ENCODE results near the gene EDAR.

EDAR gene

DNA sequence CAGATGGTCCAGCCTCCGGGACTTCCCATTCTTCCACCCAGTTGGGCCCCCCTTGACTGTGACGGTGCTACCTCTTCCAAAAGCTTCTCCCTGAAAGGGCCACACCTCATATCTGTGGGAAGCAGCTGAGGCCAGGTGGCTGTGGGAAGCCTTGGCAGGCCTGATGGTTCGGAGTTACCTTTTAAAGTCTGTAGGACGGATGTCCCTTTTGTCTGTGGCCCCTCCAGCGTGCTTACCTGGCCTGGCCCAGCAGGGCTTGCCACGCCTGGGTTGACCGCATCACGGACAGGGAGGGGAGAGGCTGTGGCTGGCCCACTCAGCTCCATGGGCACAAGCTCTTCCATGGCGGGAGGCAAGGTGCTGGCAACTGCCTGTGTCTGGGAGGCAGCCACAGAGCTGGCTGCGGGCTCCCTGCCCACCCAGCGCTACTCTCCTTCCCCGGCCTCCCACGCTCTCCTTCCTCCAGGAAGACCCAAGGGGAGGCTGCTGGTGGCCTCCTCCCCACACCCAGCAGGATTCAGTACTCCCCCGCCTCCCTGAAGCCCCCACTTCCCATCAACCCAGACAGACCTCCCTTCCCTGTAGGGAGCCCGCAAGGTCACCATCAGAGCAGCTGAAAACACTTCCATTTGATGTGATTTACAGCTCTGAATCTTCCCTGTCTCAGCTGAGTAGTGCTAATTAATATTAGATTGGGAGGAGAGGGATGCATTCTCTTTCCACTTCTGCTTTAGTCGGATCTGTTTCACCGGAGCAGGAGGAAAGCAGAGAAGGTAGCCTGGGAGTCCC lies 52.8 kb downstream of the EDAR start:
- peak; percentile 36 for DNase-seq
- Mint-ChIP-seq H3K36me3 (ENCODE audit: low read depth) (peaks cover 10% of the 10 kb centered on the region), H3K27me3 (ENCODE audit: low read depth, poor library complexity) (no peaks in the 10 kb centered on the region), H3K4me3 (no peak overlapping the region), H3K27ac (peak overlapping the region; percentile 29), H3K4me1 (peaks cover 69% of the 10 kb centered on the region), H3K9me3 (no peaks in the 10 kb centered on the region)
- TF ChIP-seq, protein P1, sequence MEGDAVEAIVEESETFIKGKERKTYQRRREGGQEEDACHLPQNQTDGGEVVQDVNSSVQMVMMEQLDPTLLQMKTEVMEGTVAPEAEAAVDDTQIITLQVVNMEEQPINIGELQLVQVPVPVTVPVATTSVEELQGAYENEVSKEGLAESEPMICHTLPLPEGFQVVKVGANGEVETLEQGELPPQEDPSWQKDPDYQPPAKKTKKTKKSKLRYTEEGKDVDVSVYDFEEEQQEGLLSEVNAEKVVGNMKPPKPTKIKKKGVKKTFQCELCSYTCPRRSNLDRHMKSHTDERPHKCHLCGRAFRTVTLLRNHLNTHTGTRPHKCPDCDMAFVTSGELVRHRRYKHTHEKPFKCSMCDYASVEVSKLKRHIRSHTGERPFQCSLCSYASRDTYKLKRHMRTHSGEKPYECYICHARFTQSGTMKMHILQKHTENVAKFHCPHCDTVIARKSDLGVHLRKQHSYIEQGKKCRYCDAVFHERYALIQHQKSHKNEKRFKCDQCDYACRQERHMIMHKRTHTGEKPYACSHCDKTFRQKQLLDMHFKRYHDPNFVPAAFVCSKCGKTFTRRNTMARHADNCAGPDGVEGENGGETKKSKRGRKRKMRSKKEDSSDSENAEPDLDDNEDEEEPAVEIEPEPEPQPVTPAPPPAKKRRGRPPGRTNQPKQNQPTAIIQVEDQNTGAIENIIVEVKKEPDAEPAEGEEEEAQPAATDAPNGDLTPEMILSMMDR (IDR thresholded peaks at IDR 0.05) = no peak

DNA sequence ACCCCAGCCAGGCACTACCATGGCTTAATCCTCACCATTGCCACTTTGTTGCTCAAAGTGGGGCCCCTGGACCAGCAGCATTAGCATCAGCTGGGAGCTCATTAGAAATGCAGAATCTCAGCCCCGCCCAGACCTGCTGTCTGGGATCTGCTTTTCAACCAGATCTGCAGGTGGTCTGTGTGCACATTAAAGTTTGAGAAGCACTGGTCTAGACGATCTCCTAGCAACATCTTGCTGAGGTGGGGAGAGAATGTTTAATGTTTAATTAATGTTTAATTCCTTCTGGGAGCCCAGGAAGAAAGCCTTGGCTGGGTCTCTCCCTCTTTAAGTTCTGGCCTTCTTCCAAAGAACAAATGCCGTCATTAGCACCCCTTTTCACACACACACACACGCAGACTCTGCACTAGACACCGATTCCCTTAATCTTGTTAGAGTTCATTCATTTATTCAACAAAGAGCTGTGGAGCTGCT lies 53.7 kb downstream of the EDAR start:
- Mint-ChIP-seq H3K4me1 (peaks cover 79% of the 10 kb centered on the region), H3K9me3 (no peaks in the 10 kb centered on the region), H3K27ac (no peak overlapping the region), H3K36me3 (ENCODE audit: low read depth) (peaks cover 10% of the 10 kb centered on the region), H3K27me3 (ENCODE audit: low read depth, poor library complexity) (peaks cover 3% of the 10 kb centered on the region), H3K4me3 (no peak overlapping the region)
- TF ChIP-seq, protein P1 (IDR thresholded peaks at IDR 0.05) = no peak
- no peak for DNase-seq

DNA sequence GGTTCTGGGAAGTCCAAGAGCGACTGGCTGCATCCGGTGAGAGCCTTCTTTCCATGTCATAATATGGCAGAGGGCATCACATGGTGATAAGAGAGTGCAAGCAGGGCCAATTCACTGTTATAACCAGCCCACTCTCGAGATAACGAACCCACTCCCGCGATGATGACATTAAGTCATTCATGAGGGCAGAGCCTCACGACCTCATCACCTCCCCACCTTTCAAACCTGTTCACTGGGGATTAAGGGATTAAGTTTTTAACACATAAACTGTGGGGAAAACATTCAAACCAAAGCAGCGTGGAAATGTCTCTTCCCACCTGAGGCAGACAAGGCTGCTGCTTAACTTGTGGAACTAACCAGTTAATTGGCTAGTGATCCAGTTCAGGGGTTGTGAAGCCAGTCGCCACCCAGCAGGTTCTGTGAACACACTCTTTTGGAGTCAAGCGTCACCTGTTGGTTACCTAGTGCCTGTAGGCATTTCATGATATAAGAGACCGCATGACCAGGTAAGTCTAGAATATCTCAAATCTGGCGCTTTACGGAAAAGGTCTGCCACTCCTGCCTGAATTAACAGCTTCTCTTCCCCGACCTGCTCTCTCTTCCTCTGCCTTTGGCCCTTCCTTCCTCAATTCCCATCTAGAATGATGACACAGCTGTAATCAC lies 54.3 kb downstream of the EDAR start:
- peaks cover 81% of the 10 kb centered on the region for H3K4me1 Mint-ChIP-seq
- TF ChIP-seq, protein P1 (IDR thresholded peaks at IDR 0.05) = no peak
- no peaks in the 10 kb centered on the region for H3K9me3 Mint-ChIP-seq
- no peak overlapping the region for H3K27ac Mint-ChIP-seq
- H3K36me3 Mint-ChIP-seq (ENCODE audit: low read depth) = peaks cover 7% of the 10 kb centered on the region
- no peak overlapping the region for H3K4me3 Mint-ChIP-seq
- H3K27me3 Mint-ChIP-seq (ENCODE audit: low read depth, poor library complexity) = peaks cover 3% of the 10 kb centered on the region
- DNase-seq = no peak

DNA sequence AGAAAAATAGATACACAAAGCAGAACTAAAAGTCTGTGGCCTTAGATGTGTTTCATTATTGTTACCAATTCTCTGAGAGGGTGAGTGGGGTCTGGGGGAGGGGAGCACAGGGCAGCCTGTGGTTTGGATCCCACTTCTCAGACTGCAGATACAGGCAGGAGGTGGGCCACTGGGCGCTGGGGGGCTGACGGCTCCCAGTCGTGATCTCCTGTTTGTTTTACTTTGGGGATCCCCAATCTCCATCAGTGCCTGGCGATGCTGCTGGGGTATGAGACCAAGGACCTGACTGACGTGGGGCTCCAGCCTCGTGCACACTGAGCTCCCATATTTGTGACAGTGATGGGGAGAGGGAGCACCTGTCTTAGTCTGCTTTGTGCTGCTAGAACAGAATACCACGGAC lies 54.9 kb downstream of the EDAR start:
- Mint-ChIP-seq H3K4me3 (no peak overlapping the region), H3K9me3 (no peaks in the 10 kb centered on the region), H3K27ac (no peak overlapping the region), H3K36me3 (ENCODE audit: low read depth) (peaks cover 2% of the 10 kb centered on the region), H3K4me1 (peaks cover 83% of the 10 kb centered on the region), H3K27me3 (ENCODE audit: low read depth, poor library complexity) (peaks cover 3% of the 10 kb centered on the region)
- DNase-seq = no peak
- TF ChIP-seq, protein P1 (IDR thresholded peaks at IDR 0.05) = no peak

DNA sequence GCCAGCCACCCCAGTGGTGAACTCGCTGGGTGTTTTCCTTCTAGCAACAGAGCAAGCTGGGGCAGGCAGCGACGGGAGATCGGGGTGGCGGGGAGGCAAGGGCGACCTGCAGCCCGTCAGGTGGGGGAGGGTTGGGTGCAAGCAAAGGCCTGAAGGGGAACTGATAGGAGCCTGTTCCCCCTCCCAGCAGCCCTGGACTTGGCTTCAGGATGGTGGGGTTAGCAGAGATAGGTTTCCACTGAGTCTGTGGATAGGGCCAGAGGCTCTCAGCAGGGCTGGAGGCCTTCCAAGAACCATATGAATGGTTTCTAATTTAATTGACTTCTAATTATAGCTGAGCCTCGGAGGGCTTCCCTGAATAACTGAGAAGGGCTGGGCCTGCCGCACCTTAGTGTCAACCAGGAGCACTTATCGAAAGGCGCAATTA lies 55.3 kb downstream of the EDAR start:
- H3K36me3 Mint-ChIP-seq (ENCODE audit: low read depth) = no peaks in the 10 kb centered on the region
- DNase-seq = no peak
- H3K4me1 Mint-ChIP-seq = peaks cover 83% of the 10 kb centered on the region
- no peak overlapping the region for H3K4me3 Mint-ChIP-seq
- peak overlapping the region; percentile 43 for H3K27ac Mint-ChIP-seq
- H3K27me3 Mint-ChIP-seq (ENCODE audit: low read depth, poor library complexity) = peaks cover 3% of the 10 kb centered on the region
- no peaks in the 10 kb centered on the region for H3K9me3 Mint-ChIP-seq
- TF ChIP-seq, protein P1 (IDR thresholded peaks at IDR 0.05) = no peak
